OCI-M2 (cell line): ENCODE data around the gene CTNNA3.
"Not testable (repeated sequence)": the region's sequence is repeated elsewhere in the genome, so short reads cannot be mapped to it uniquely, and the experiment has no call there.

Experiments
- DNase-seq: peaks from one replicate; lab custom pipeline; 2025; ENCODE audit not compliant: unreplicated experiment; lab: John Stamatoyannopoulos, UW

CTNNA3 gene

GRCh38 chr10:67259319-67259929 lies 436.6 kb downstream of the CTNNA3 start:
- no peak for DNase-seq

GRCh38 chr10:67257427-67258144 lies 438.4 kb downstream of the CTNNA3 start:
- DNase-seq = no peak

- DNase-seq = no peak
Measured at GRCh38 chr10:67257018-67257417, 439.0 kb downstream of the CTNNA3 start.

GRCh38 chr10:67250686-67251085 lies 445.3 kb downstream of the CTNNA3 start:
- DNase-seq = no peak

- no peak for DNase-seq
Measured at GRCh38 chr10:67246066-67246555, 449.9 kb downstream of the CTNNA3 start.

GRCh38 chr10:67242528-67242927 lies 453.5 kb downstream of the CTNNA3 start:
- DNase-seq = no peak

GRCh38 chr10:67241451-67241850 lies 454.5 kb downstream of the CTNNA3 start:
- DNase-seq = no peak

- no peak for DNase-seq
Measured at GRCh38 chr10:67239864-67240497, 456.0 kb downstream of the CTNNA3 start.

GRCh38 chr10:67230680-67231500 lies 465.1 kb downstream of the CTNNA3 start:
- not testable (repeated sequence) for DNase-seq

- no peak for DNase-seq
Measured at GRCh38 chr10:67225226-67225625, 470.8 kb downstream of the CTNNA3 start.

- no peak for DNase-seq
Measured at GRCh38 chr10:67224553-67224952, 471.4 kb downstream of the CTNNA3 start.

GRCh38 chr10:67222934-67223333 lies 473.1 kb downstream of the CTNNA3 start:
- no peak for DNase-seq

GRCh38 chr10:67221939-67222494 lies 474.0 kb downstream of the CTNNA3 start:
- DNase-seq = no peak

- DNase-seq = no peak
Measured at GRCh38 chr10:67211680-67212079, 484.3 kb downstream of the CTNNA3 start.

- not testable (repeated sequence) for DNase-seq
Measured at GRCh38 chr10:67207923-67208322, 488.1 kb downstream of the CTNNA3 start.

- DNase-seq = no peak
Measured at GRCh38 chr10:67200913-67201564, 495.0 kb downstream of the CTNNA3 start.

GRCh38 chr10:67175354-67175753 lies 520.6 kb downstream of the CTNNA3 start:
- DNase-seq = no peak

GRCh38 chr10:67173787-67174186 lies 522.2 kb downstream of the CTNNA3 start:
- DNase-seq = no peak

GRCh38 chr10:67171970-67172369 lies 524.0 kb downstream of the CTNNA3 start:
- DNase-seq = no peak

- no peak for DNase-seq
Measured at GRCh38 chr10:67156239-67156638, 539.8 kb downstream of the CTNNA3 start.
